Endothelial cell of hepatic sinusoid (primary cell): ENCODE data around the gene ZIC4.

Experiments
- in situ Hi-C: cut with HindIII; loops from 2 replicates; pipeline ENCODE4 v1.10.0; 2017; ENCODE audit warnings: low sequenced_read_pairs

ZIC4 gene

DNA sequence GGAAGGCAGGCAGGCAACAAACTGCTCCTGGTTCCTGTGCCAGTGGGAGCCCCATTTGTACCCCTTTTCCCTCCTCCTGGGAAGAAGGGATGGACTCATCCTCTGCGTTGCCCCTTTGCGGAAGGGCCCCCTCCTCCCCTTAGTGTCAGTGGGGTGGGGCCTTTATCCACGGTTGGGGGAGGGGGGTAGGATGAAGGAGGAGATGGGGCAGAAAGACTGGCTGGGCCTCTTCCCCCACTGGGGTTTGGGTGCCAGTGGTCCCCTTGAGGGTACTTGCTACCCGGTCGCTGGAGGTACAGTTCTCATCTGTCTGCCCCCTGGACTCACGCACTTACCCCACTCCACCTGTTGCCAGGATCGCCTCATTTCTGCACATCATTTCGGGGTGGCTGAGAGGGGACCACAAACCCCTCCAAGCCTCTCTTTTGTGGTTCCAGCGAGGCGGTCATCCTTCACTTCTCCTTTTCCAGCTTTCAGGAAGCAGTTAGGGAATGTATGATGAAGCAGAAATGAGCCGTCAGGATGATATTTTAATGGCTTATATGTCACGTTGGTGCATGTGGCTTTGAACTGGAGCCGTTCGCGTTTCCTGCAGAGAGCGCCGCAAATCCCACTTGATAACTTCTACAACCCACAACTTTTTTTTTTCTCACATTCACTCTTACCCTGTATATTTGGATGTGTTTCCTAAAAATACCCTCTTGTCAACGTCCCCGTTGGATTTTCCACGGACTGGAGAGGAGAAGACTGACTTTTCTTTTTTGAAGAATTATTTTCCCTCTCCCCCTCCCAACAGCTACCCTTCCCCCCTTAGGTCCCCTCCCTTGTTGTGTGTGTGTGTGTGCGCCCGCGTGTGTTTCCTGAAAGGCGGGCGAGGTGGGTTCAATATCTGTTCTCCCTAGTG is at the start of gene ZIC4:
Gene ZIC4 (minus strand): TSS at position 516 of the 904 bp plus-strand sequence. CDS start 3,746 bp downstream, outside the sequence.
- in situ Hi-C loops, result no loop called here

DNA sequence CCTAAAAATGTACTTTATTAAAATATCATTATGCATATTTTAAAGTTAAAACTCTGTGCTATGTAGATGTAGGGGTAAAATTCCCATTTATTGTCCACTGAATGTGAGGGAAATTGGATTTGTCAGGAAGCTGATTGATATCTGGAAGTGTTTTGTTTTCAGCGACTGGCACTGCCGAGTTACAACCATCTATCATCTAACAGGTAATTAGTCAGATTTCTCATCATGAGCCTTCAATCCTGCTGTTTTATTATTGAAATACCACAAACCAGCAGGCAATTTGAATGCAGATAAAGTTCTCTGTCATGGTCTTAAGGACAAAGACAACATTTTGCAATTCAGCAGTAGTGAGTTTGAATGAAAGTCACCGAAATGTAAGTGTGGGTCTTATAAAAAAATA is 43.3 kb upstream of the ZIC4 start:
- in situ Hi-C loops, result no loop called here

DNA sequence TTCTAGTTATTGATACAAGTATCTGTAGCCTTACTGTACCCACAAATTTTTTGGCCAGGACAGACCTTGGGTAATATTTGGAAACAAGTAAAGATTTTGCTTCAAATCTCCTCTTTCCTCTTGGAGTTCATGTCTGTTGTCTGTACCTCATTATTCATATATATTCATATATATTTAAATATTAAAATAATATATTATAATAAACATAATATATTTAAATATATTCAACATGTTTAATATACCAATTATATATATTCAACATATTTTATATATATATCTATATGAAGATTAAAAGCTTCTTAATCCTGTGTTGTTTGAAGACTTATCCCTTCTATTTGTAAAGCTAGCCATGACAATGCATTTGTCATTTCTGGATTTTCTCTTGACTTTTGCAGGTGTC is 40.9 kb upstream of the ZIC4 start:
- in situ Hi-C loops, result no loop called here

DNA sequence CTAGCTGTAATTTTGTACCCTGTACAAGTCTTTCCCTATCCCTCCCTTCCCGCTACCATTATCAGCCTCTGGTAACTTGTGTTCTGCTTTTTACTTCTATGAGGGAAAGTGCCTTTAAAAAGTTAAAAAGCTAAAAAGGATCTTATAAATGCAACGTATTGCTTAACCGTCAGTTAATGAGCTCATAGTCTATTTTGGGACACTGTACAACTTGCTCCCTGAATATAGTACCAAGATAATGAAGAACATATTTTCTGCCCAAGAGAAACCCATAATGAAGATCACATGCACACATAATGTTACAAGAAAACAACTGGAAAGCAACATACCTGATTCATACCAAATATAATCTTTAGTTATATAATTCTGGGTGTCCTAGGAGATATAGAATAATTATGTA is 25.4 kb upstream of the ZIC4 start:
- in situ Hi-C loops, result no loop called here

DNA sequence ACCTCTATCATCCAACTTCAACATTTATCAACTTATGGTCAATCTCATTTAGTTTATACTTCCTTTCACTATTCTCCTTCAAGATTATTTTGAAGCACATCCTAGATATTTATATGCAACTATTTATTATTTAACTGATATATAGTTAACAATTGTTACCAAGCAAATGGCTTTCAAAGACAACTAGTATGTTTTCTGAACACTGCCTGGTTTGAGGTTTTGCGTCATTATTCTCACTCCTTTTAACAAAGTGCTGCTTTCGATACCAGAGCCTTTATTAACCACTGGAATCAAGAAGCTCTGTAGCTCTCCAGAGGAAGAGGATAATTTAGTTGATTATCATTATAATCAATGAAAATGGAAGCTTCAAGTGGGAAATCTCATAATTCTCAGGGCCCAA is 22.4 kb upstream of the ZIC4 start:
- in situ Hi-C loops, result no loop called here

- in situ Hi-C loops, result no loop called here
Observed at GRCh38 chr3:147428326-147428725, 22.0 kb upstream of the ZIC4 start.

DNA sequence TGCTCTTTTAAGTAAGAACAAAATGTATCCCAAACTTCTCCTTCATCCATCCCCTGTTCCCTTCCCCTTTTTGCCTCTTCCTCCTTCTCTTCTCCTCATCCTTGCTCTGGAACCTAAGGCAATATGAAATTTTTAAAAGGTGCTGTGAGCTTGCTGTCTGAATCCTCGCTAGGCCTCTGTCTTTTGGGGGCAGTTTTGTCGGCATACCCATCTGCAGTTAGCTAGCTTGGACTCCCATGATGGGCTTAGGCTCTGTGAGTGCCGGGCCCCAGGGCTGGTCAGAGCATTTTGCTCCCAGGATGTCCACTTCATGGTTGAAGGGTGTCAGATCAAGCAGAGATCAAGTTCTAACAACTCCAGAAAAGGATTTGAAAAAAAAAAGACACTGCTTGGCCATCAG is 21.4 kb upstream of the ZIC4 start:
- in situ Hi-C loops, result no loop called here

- in situ Hi-C loops, result no loop called here
Observed at GRCh38 chr3:147426931-147427330, 20.6 kb upstream of the ZIC4 start.

DNA sequence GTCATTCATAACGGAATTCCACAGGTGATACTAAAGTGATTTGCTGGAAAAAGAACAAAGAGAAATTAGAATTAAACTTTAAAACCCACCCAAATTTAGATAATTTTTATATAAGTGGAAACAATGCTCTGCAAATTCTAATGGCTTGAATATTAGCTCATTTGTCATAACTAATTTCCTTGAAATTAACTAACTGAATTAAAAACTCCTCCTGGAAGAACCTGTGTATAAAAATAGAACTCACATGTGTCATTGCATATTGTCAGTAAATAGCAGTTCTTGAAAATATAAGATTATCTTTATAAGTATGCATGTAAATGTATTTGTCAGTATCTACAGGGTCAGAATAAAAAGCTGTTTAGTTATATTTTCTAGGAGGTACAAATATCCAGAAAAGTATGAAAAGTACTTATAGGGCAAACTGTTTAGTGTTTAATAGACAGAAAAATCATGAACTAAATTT is 19.1 kb upstream of the ZIC4 start:
- in situ Hi-C loops, result no loop called here

DNA sequence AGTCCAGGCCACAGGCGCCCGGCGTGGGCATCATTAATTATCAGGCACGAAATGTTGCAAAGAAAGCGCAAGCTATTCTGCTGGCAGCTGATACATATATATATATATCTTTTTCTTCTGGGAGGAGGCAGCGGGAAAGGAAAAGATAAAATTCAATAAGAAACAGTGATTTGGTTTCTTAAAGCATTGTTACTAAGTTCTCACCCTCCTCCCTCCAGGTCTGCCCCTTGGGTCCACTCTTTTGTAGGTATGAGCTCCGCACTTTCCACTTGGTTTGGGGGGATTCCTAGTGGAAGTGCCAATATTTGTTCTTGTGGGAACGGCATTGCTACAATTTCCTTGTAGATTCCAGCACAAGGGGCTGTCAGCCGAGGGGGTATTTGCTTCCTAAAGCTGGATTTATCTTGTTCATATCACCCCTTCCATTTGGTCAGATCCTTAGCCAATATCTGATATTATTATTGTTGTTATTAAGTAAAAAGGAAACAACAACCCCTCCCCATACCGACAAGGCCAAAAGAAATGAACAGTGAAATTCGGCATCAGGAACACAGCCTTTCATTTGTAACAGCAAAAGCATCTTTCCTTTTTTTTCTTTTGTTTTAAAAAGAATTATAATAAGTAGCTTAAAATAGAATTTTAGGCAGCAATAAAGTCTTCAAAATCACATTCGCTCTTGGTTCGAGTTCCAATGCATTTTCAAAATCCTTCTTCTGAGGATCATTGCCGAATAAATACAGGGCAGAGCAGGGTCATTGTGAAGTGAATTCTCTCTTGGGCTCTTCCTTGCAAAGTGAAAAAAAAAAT is 18.4 kb upstream of the ZIC4 start:
- in situ Hi-C loops, result no loop called here

DNA sequence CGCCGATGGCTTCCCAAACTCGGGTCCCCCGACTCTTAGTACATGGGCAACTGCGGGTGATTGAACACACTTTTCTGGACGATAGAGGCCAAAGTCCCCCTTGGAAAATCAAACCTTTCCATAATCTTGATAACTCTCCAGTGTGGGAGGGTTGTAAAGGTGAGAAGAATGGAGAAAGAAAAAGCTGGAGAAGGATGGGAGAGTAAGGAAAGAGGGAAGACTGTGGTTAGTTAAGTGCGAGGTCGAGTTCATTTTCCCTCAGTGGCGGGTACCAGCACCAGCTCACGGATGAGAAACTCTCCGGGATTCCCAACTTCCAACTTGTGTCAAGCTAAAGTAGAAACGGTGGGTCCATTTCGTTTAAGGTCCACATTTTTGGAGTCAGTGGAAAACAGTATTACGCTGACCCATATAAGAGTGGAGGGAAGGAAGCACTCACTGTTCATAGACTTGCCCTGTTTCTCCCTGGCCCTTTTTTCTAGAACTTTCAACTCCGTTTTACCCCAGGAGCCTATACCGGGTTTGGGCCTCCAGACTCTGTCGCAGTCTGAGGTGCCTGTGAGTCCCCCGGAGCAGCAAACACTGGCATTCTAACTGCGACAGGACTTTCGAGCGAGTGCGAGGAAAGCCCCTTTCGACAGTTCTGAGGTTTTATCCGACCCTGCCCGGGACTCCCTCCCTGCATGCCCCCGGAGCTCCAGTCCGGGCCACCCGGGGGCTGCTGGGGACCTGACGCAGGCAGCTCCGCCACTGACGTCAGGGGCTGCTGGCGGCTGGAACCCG is 17.6 kb upstream of the ZIC4 start:
- in situ Hi-C loops, result no loop called here

GRCh38 chr3:147423537-147423797 is 17.1 kb upstream of the ZIC4 start:
- in situ Hi-C loops, result no loop called here

DNA sequence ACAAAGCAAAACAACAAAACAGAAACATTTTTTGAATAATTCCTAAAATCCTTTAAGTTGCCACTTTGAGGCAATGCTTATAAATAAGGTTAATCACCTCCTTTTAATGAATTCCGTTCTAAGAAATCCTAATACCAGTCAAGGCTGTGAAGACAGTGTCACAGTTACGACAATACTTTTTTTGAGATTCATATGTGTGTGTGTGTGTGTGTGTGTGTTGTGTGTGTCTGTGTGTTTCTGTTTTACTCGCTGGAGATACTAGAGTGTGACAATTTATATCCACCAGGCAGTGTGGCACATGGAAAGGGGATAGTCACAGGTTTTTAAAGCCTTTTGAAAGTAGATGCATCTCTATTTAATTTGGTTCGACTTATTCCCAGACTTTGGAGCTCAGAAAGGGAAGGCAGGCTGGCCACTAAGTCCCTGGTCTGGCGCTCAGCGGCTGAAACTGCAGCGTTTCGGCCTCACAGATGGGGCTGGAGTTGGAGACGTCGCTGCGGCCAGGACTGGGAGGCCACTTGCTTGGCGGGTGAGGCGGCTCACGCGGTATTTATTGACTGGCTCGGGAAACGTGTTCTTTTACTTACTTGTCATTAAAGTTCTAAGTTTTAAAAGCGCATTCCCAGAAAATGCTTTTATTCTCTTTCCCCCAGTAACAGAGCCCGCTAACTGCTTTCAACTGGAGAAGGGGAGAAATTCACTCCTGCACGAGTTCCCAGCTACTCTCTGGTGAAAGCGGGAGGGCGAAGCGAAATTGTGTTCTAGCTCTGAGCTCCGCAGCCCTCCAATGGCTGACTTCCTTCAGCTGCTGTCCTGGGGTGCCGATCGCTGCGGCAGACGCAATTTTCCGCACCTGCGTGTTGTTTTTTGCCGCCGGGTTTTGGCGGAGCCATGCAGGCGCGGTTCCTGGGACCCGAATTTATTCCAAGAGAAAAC is 16.5 kb upstream of the ZIC4 start:
- in situ Hi-C loops, result no loop called here

GRCh38 chr3:147422196-147422595 is 15.9 kb upstream of the ZIC4 start:
- in situ Hi-C loops, result no loop called here

GRCh38 chr3:147421184-147421912 is 15.0 kb upstream of the ZIC4 start:
- in situ Hi-C loops, result no loop called here

DNA sequence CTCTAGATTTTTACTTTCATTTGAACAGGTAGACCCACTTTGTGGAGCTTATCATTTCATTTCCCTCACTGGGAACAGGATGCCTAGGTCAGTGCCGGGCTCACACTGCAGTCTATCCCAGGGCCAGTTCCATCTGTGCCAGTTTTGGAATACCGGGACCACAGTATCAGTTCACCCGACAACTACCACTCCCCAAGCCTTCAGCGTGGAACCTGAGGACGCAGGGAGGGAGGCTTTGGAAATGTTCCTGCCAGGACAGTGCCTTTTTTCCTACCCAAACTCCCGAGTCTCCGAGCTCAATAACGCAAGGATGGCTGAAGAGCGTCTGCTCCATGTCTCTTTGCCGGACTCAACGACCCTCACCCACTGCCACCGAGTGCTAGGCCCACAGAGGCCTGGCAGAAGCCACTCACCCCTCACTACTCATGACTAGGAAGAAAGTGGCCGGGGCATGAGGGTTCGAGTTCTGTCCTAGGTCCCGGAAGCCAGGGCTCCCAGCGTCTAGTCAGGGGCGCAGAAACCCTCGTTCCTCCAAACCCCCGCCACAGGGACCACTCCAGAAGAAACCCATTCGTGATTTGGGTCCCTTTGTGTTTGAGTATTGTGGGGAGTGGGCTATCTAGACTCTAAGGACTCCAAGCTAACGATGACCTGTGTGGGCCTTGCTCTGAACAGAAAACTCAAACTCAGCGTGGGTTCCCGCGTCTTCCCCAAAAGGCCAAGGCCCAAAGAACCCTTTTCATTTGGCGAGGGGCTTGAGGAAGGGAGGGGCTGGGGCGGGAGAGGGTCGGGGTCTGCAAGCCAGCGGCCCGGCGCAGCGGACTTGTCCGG is 14.2 kb upstream of the ZIC4 start:
- in situ Hi-C loops, result no loop called here

DNA sequence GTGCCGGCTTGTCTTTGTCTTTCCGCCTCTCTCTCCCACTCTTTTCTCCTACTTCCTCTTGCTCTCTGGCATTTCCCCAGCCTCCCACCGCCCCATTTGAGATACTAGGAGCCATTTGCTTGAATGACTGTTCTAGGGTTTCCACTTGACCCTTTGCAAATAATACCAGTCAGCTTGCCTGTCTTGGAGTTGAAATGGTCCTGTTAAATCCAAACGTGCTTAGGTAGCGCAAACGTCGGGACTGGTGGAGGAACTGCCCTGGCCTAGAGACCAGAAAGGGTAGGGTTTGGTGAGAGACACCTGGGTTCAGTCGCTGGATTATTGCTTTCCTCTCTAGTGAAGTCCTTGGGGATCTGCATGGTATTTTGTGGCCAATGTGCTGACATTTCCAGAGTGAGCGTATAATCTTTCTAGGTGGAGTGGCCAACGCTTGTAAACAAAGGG is 13.5 kb upstream of the ZIC4 start:
- in situ Hi-C loops, result no loop called here

DNA sequence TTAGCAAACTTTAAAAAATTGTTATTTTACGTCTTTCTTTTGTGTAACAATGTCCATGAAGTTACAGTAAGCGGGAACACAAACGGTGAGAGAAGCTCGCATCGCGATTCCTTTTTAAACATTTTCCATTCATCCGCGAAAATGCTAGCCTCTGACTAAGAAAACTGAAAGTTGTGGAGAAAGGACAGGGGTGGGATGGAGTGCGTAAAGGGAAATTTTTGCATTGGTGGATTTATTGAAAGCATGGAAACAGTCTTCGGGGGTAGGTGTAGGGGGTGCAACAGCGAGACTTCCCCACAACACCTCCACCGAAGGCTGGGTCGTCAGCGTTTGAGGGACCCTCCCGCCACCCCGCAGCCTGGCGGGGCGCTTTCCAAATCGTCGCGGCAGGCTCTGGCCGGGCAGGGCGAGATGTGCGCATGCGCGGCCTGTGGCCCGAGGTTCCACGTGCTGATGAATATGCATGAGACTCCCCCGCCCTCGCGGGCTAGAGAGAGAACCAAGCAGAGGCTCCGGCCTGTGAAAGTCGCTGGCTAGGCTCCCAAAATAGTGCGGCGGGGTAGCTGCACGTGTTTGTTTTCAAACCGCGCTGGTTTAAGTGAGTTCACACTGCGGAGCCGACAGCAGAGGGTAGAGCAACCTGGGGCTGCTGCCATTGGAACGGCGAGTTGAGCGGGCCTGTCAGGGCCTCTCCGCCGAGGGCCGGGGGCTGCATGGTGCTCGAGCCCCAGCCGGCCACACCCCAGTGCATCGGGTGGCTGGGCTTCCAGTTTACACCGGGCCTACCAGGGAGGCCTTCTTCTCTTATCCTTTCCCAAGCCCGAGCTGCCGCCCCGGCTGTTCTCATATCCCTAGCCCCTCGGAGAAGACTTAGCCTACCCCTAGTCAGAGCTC is 12.7 kb upstream of the ZIC4 start:
- in situ Hi-C loops, result no loop called here
